Progenitor cell of endocrine pancreas (in vitro differentiated cells): Measurements from ENCODE around the gene FANCC. TPM values are rescaled to one million over a fixed set of nuclear protein-coding genes. Genes with fewer than 3 reads are reported as not detected.

Experiments used
- DNase-seq: peaks from one replicate; pipeline ENCODE4 v3.0.0; 2021; ENCODE audit warnings: low spot score; ENCODE audit not compliant: unreplicated experiment
- H3K27ac Mint-ChIP-seq: 2 replicates; pipeline ENCODE4 v1.8.0; 2021; ENCODE audit warnings: mild to moderate bottlenecking, moderate library complexity, mixed read lengths
- H3K27me3 Mint-ChIP-seq: 2 replicates; pipeline ENCODE4 v1.8.0; 2021; ENCODE audit warnings: mixed read lengths
- H3K36me3 Mint-ChIP-seq: 2 replicates; pipeline ENCODE4 v1.8.0; 2022; ENCODE audit warnings: mixed read lengths; ENCODE audit not compliant: insufficient read depth
- H3K4me1 Mint-ChIP-seq: 2 replicates; pipeline ENCODE4 v1.8.0; 2021; ENCODE audit warnings: low read depth, mixed read lengths
- H3K4me3 Mint-ChIP-seq: 2 replicates; pipeline ENCODE4 v1.8.0; 2021; ENCODE audit warnings: low read depth, mild to moderate bottlenecking, moderate library complexity, mixed read lengths
- H3K9me3 Mint-ChIP-seq: 2 replicates; pipeline ENCODE4 v1.8.0; 2021; ENCODE audit warnings: low read depth, mixed read lengths
- CTCF ChIP-seq: fragments of 200-600 bp; sonication (generic); IDR thresholded peaks from one replicate; pipeline ENCODE4 v1.5.0; 2021; ENCODE audit warnings: antibody characterized with exemption, mild to moderate bottlenecking; ENCODE audit not compliant: unreplicated experiment
- total RNA-seq: library from RNA; stranded (reverse); gene quantifications from 2 replicates; pipeline ENCODE4 v1.2.1, GENCODE V29; 2021

Gene FANCC
- total RNA-seq, 1 donor from 2014 or later, result 28.9 TPM

GRCh38 chr9:95139126-95139525 lies 178.4 kb downstream of the FANCC start:
- no peaks in the 10 kb centered on the region for H3K9me3 Mint-ChIP-seq
- H3K27me3 Mint-ChIP-seq, result no peaks in the 10 kb centered on the region
- H3K4me3 Mint-ChIP-seq, result no peak overlapping the region
- no peak for DNase-seq
- H3K36me3 Mint-ChIP-seq, result peaks cover 8% of the 10 kb centered on the region
- no peak overlapping the region for H3K27ac Mint-ChIP-seq
- H3K4me1 Mint-ChIP-seq, result peaks cover 3% of the 10 kb centered on the region
- TF ChIP-seq CTCF, result no peak

- Mint-ChIP-seq H3K27ac (no peak overlapping the region), H3K4me3 (no peak overlapping the region), H3K27me3 (no peaks in the 10 kb centered on the region), H3K9me3 (no peaks in the 10 kb centered on the region), H3K36me3 (peaks cover 8% of the 10 kb centered on the region), H3K4me1 (no peaks in the 10 kb centered on the region)
- DNase-seq, result no peak
- TF ChIP-seq CTCF, result no peak
Observed at GRCh38 chr9:95138474-95138873, 179.0 kb downstream of the FANCC start.

- TF ChIP-seq CTCF, result no peak
- Mint-ChIP-seq H3K9me3 (no peaks in the 10 kb centered on the region), H3K4me3 (no peak overlapping the region), H3K27me3 (no peaks in the 10 kb centered on the region), H3K4me1 (no peaks in the 10 kb centered on the region), H3K27ac (no peak overlapping the region), H3K36me3 (peaks cover 2% of the 10 kb centered on the region)
- no peak for DNase-seq
Observed at GRCh38 chr9:95137587-95138145, 179.8 kb downstream of the FANCC start.

- H3K9me3 Mint-ChIP-seq, result no peaks in the 10 kb centered on the region
- no peaks in the 10 kb centered on the region for H3K27me3 Mint-ChIP-seq
- H3K27ac Mint-ChIP-seq, result no peak overlapping the region
- H3K36me3 Mint-ChIP-seq, result peaks cover 2% of the 10 kb centered on the region
- no peak for TF ChIP-seq CTCF
- peaks cover 4% of the 10 kb centered on the region for H3K4me1 Mint-ChIP-seq
- DNase-seq, result no peak
- no peak overlapping the region for H3K4me3 Mint-ChIP-seq
Observed at GRCh38 chr9:95135756-95136155, 181.8 kb downstream of the FANCC start.

GRCh38 chr9:95134457-95134881 lies 183.0 kb downstream of the FANCC start:
- Mint-ChIP-seq H3K4me3 (no peak overlapping the region), H3K36me3 (peaks cover 2% of the 10 kb centered on the region), H3K27me3 (no peaks in the 10 kb centered on the region), H3K9me3 (no peaks in the 10 kb centered on the region), H3K4me1 (peaks cover 17% of the 10 kb centered on the region), H3K27ac (no peak overlapping the region)
- TF ChIP-seq CTCF, result no peak
- DNase-seq, result no peak
